Activated CD4-positive, CD25-positive, alpha-beta regulatory T cell treated with anti-CD3 and anti-CD28 coated beads, Interleukin-2, amount 50 U/mL, for 24 hours (primary cell): ENCODE results near the gene SAMM50.

Experiments used
- ATAC-seq, 2 donors: fragments of 150-1000 bp; cut with Tn5 transposase; one replicate each; pipeline ENCODE4 v1.10.0; 2021; ENCODE audit warnings: mild to moderate bottlenecking in 1 of 2, moderate library complexity in 1 of 2

Gene SAMM50

DNA sequence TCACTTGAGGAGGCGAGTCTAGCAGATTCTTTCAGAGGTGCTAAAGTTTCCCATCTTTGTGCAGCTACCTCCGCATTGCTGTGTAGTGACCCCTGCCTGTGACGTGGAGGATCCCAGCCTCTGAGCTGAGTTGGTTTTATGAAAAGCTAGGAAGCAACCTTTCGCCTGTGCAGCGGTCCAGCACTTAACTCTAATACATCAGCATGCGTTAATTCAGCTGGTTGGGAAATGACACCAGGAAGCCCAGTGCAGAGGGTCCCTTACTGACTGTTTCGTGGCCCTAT is 8.9 kb upstream of the SAMM50 start:
- no peak for ATAC-seq

DNA sequence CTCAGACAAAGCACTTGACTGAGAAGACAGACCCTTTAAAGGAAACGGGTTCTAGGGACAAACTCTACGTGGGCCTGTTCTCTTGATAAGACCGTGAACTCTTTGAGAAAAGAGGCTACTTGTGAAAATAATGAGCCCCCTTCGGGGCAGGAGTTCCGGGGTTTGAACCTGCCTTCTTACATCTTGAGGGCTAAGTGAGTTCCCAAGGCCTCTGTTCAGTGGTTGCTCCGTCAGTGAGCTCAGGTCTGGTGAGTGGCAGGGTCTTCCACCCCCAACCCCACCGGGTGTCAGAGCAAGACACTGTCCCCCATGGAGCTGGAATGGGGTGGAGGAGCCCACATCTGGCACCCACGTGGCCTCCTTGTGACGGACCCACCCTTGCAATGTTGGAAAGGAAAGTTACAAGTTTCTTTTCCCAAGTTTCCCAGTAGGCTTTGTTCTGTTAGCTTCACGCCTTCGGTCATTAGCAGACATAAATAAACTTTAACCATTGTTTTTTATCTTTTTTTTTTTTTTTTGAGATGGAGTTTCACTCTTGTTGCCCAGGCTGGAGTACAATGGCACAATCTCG is 6.3 kb upstream of the SAMM50 start:
- no peak for ATAC-seq

- no peak for ATAC-seq
Observed at GRCh38 chr22:43951391-43951790, 3.9 kb upstream of the SAMM50 start.

DNA sequence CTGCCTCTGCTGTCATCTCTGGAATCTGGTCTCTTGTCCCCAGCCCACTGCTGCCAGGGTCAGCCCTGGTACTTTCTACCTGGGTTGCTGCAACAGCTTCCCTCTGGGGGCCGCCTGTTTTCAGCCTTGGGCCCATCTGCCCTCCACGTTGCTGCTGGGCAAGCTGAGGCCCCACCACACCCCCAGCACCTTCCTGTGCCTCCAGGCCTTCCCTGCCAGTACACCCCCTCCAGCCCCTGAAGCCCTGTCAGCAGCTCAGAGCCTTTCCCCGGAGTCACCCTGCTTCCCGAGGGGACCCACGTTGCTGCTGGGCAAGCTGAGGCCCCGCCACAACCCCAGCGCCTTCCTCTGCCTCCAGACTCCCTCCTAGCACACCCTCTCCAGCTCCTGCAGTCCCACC is 3.3 kb upstream of the SAMM50 start:
- no peak for ATAC-seq

DNA sequence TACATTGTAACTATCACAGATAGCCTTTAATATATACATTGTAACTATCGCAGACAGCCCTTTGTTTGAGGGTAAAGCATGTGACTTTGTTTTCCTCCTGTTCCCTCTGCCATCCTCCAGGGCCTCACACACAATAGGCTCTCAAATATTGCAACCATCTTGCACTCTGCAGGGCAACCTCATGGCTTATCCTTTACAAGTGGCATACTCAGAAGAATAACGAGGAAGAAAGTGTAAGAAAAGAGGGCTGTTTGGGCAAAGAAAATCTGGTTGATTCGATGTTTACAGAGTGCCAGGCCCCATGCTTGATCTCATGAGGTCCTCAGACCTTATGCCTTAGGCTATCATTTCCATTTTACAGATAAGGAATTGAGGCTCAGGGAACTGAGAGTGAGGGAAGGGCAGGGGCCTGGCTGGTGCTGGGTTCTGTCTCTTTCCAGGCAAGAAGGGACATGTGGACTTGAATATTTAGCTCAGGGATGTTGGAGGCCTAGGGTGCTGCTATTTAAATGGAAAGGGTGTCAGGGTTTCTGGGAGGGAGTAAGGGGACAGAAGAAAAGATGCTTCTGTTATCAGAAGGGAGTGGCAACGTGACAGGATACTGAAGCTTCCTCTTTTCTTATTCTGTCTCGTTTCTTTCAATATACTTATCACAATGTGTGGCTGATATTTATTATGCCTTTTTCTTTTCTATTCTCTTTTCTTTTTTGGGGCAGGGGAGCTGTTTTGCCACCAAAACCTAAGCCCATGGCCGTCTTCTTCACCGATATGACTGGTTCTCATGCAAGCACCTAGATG is 1.1 kb upstream of the SAMM50 start:
- no peak for ATAC-seq

GRCh38 chr22:43955883-43956782 is 891 bp downstream of the SAMM50 start:
- ATAC-seq, result peak in 1 of 2 donors; percentile 12

- ATAC-seq, result no peak
Observed at GRCh38 chr22:43956805-43957463, 1.7 kb downstream of the SAMM50 start.

DNA sequence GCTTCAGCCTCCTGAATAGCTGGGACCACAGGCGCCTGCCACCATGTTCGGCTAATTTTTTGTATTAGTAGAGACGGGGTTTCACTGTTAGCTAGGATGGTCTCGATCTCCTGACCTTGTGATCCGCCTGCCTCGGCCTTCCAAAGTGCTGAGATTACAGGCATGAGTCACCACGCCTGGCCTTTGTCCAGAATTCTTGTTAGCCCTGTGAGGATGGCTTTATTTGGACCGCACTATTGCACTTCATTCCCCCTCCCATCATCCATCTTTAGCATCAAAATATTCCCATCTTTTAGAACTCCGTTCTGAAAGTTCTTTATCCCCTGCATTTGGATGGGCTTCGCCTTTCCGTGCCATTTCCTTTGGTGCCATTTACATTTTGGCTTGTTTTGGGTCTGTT is 2.6 kb downstream of the SAMM50 start:
- ATAC-seq, result no peak

DNA sequence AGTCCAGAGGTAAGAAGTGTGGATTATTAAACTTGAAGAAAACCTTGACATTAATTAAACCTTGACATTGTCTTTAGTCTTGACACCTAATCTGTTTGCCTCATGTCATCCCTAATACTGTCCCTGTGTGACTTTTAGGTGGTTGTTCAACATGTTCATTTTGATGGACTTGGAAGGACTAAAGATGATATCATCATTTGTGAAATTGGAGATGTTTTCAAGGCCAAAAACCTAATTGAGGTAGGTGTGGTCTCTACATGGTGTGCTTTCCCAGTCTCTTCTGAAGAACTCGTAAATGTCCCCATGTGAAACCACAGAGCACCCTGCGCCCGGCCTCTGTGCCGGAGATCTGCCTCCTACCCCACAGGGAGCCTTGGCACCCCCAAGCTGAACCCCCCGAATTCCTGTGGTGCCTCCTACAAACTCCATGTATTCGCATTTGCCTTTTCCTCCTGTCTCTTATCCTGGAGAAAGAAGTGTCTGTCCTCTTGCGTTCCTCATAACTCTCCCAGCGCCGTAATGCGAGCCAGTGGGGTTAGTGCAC is 9.1 kb downstream of the SAMM50 start:
- ATAC-seq, result no peak

DNA sequence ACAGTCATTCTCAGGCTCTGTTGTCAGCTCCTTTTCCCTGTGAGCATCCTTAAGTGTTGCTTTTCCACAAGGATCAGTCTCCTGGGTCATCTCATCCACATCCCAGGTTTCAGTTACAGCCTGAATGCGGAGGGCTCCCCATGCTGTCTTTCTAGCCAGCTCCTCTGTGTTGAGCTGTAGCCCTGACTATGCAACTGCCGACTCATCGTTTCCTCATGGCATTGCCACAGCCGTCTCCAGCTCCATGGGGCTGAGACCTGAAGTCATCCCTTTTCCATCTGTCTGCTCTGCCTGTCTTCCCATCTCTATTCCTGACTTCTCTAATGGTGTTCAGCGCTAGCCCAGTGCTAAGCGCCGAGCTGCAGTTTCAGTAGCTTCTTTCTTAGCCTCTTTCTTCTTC is 11.8 kb downstream of the SAMM50 start:
- no peak for ATAC-seq

DNA sequence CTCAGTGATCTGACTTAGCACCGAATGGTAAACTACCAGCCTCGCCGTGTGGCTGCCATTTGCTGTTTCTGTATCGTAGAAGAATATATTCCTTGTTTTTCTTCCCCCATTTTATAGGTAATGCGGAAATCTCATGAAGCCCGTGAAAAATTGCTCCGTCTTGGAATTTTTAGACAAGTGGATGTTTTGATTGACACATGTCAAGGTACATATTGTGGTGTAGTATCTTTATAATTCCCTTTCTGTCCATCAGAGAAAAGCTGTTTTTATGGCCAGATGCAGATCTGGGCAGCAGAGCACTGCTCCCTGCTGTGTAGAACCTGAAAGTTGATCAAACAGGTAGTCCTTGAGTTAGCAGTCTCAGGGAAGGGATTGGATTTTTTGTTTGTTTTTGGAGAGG is 13.4 kb downstream of the SAMM50 start:
- no peak for ATAC-seq

- no peak for ATAC-seq
Observed at GRCh38 chr22:43969021-43969878, 14.0 kb downstream of the SAMM50 start.

GRCh38 chr22:43969989-43970755 is 14.9 kb downstream of the SAMM50 start:
- ATAC-seq, result no peak

DNA sequence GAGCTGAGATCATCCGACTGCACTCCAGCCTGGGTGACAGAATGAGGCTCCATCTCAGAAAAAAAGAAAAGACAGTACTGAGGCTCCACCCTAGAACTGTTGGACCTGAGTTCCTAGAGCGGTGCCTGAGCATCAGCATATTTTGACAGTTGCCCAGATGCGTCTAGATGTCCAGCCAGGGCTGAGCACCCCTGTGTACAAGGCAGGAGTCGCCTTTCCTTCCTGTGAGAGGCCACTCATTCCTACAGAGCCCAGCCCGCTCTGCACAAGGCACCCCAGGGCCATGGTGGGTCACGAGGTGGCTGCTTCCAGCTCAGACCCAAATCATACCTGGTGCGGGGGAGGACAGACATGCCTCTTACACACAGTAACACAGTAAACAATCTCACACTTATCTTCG is 15.9 kb downstream of the SAMM50 start:
- no peak for ATAC-seq

DNA sequence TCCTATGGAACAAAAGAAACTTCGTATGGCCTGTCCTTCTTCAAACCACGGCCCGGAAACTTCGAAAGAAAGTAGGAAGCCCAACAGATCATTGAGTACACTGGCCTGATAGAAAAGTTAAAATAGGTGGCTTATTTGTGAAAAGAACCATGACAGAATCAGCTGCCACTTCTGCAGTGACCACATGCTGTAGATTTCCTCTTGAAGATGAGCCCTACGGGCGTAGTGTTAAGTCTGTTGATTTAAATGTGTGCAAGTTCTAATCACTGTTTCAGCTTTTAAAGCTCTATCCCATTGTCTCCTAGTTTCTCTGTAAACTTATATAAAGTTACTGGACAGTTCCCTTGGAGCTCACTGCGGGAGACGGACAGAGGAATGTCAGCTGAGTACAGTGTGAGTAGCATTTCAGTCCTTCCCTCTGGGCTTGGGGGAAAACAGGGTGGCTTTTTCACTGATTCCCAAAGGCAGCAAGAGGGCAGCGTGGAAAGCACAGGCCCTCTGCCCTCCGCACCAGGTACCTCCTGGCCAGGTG is 17.8 kb downstream of the SAMM50 start:
- no peak for ATAC-seq

GRCh38 chr22:43974028-43974545 is 18.8 kb downstream of the SAMM50 start:
- ATAC-seq, result no peak

GRCh38 chr22:43975041-43975440 is 19.8 kb downstream of the SAMM50 start:
- ATAC-seq, result no peak

DNA sequence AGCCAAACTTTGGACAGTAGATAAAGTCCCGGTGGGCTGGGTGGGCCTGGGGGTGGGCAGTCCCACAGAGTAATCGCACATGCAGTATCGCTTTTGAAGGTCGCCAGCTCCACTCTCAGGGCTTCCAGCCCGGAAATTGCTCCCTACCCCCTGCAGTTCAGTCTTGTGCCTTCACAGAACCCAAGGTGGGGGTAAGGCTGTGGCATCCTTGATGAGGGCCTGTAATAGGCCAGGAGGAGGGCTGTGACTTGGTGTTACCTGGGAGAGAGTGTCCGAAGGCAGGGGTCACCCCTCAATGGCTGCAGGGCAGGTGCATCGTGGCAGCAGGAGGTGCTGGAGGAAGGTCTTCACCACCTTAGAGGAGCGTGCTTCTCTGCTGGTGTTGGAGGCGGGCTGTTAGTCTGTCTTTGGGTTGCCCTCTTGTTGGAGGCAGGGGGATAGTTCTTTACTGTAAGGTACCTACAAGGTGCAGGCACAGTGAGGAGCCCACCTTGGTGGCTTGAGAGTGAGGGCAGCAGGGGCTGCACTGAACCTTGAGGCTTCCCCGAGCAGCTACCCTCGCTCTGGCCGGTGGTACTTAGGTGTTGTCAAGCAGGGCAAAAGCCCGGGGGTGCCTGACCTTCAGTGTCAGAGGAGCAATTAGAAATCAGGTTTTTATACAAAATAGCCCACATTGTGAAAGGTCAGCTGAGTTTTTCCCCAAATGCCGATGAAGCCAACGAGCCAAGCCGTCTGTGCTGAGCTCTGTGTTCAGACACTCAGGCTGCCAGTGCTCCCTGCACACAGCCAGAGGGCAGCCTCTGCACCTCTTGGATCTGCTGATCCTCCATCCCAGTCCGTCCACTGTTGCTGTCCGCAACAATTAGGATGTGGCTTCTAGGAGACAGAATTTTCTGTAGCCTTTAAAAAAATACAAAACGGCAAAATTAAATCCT is 21.9 kb downstream of the SAMM50 start:
- ATAC-seq, result no peak

DNA sequence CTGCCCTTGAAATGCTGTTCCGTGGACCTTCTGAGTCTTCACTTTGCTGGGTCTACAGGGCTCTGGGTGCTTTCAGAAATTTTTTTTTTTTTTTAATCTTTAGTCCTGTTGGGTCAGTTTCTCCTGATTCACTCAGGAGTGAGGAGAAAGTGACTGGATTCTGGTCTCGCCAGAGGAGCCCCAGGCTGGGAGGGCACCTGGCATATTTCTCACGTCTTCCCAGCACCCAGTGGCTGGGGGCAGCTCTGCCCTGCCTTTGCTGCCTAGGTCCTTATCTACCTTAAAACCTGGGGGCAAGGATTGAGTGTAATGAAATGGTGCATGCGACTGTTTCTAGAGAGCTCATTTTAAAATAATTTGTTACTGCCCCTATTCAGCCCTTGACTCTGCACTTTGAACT is 23.3 kb downstream of the SAMM50 start:
- no peak for ATAC-seq

DNA sequence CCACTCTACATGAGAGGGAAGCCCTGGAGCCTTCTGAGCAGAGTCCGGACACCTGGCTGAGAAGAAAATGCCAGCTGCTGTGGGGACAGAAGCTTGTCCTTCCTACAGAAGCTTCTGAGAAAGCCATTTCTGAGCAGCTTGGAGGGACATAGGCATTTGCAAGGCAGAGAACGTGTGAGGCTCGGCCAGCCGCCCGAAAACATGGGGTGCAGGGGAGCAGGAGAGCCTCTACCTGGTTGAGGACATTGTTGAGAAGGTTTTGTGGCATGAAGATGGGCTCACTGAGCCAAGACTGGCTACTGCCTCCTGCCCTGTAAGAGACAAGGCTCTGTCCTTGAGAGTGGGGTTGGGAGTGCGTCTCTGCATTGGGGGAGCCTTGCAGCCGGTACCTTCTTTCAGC is 25.3 kb downstream of the SAMM50 start:
- no peak for ATAC-seq
